ENCODE data around the gene LMF1. TPM values are rescaled to one million over a fixed set of nuclear protein-coding genes. Genes with fewer than 3 reads are reported as not detected.

Gene LMF1
- total and polyA plus RNA-seq, 2 of the 4 experiments (the other 2 are of a cell fraction): 7.7 to 13.1 TPM

GRCh38 chr16:942436-943060, 28.2 kb downstream of the LMF1 start:
- H4K20me1 ChIP-seq (ENCODE audit: insufficient read depth, low read length): peaks cover 4% of the 10 kb centered on the region; the same call in 1 of the 2 replicates
- H3K4me3 ChIP-seq (ENCODE audit: insufficient read depth, low read depth, low read length): no peak overlapping the region
- no peak overlapping the region for H2BK15ac ChIP-seq (ENCODE audit: low read depth, low read length)
- intact Hi-C loops (cut with micrococcal nuclease) (loop anchor here (10.0 kb wide), 1 partner anchor 78 kb away; no protein-coding TSS in a partner anchor), dilution Hi-C loops (cut with HindIII; ENCODE audit: low sequenced_read_pairs, unreplicated experiment) (no loop called here), in situ Hi-C loops (cut with MboI; ENCODE audit: low sequenced_read_pairs) (no loop called here)
- DNase-seq (no peak), ATAC-seq (ENCODE audit: low read depth) (no peak)
- no peaks in the 10 kb centered on the region for H3K27me3 ChIP-seq (ENCODE audit: control insufficient read depth, insufficient read depth, low read length)
- H2AK9ac ChIP-seq (replicated peaks; ENCODE audit: low read depth, low read length, poor library complexity): no peak overlapping the region
- H3K9me1 ChIP-seq (ENCODE audit: insufficient read depth, low read length): no peaks in the 10 kb centered on the region
- no peak overlapping the region for H3K4me2 ChIP-seq (ENCODE audit: low read depth, low read length)
- no peak overlapping the region for H4K5ac ChIP-seq (ENCODE audit: low read depth, low read length)
- H3K79me1 ChIP-seq (ENCODE audit: low read depth in 1 of 2, low read length in 2 of 2): no peaks in the 10 kb centered on the region; a peak in 1 of 4 replicates
- no peak overlapping the region for H4K8ac ChIP-seq (ENCODE audit: low read depth in 2 of 2, low read length in 2 of 2)
- TF ChIP-seq CTCF (conservative IDR thresholded peaks at IDR 0.05; ENCODE audit: low read depth, low read length) (no peak), CEBPB (IDR thresholded peaks at IDR 0.05; ENCODE audit: low read depth, low read length) (no peak), FOS (IDR thresholded peaks at IDR 0.05; ENCODE audit: low read depth, low read length) (no peak), MAZ (IDR thresholded peaks at IDR 0.05; ENCODE audit: borderline replicate concordance, low read depth, low read length) (no peak), ELK1 (IDR thresholded peaks at IDR 0.05; ENCODE audit: borderline replicate concordance, low read depth, low read length) (no peak), RCOR1 (IDR thresholded peaks at IDR 0.05; ENCODE audit: insufficient replicate concordance, low read length) (no peak), BHLHE40 (IDR thresholded peaks at IDR 0.05; ENCODE audit: low read depth, low read length) (no peak), MXI1 (IDR thresholded peaks at IDR 0.05; ENCODE audit: borderline replicate concordance, low read depth, low read length) (no peak)
- H3K9me3 ChIP-seq (ENCODE audit: control insufficient read depth, insufficient read depth, low read length): peaks cover 7% of the 10 kb centered on the region
- H3K23ac ChIP-seq (ENCODE audit: low read depth, low read length): no peak overlapping the region
- no peak overlapping the region for H4K91ac ChIP-seq (ENCODE audit: insufficient read depth, low read depth, low read length)
- H3K27ac ChIP-seq (ENCODE audit: insufficient read depth, low read length): no peak overlapping the region
- no peak overlapping the region for H2BK5ac ChIP-seq (ENCODE audit: low read depth, low read length, poor library complexity, severe bottlenecking)
- no peak overlapping the region for H3K56ac ChIP-seq (ENCODE audit: extremely low read depth, insufficient read depth, low read length)
- no peak overlapping the region for H2BK20ac ChIP-seq (ENCODE audit: low read depth, low read length)
- 68% methylated on average over 3 of the region's 4 CpGs; no CpG with 5 or more reads in 1 of the 2 experiments for WGBS, 2 experiments (ENCODE audit: extremely low coverage in 2 of 2, insufficient read length in 1 of 2)
- no peak overlapping the region for H3K9ac ChIP-seq (ENCODE audit: low read depth, low read length)
- no peaks in the 10 kb centered on the region for H3K36me3 ChIP-seq (ENCODE audit: control insufficient read depth, insufficient read depth, low read length)
- ChIA-PET POLR2A (ENCODE audit: unreplicated experiment) (no interaction called here), CTCF (no interaction called here)
- no peak overlapping the region for H2BK120ac ChIP-seq (ENCODE audit: low read depth, low read length)
- no peak overlapping the region for H2AFZ ChIP-seq (replicated peaks; ENCODE audit: low read length, poor library complexity)
- H3K18ac ChIP-seq (ENCODE audit: low read depth, low read length): no peak overlapping the region
- no peak overlapping the region for H3K14ac ChIP-seq (replicated peaks; ENCODE audit: low read depth, low read length)
- BruUV-seq (replicated peaks): no TSS peak
- H3K4me1 ChIP-seq (ENCODE audit: control insufficient read depth, insufficient read depth, low read length): peaks cover 7% of the 10 kb centered on the region; the same call in 1 of the 2 replicates
- no peak overlapping the region for H3K4ac ChIP-seq (ENCODE audit: low read depth, low read length)
- H2AK5ac ChIP-seq (ENCODE audit: low read depth, low read length): no peak overlapping the region
